SH-SY5Y (cell line): ENCODE results near the gene CIITA.

ENCODE experiments used
- GATA2 ChIP-seq: IDR thresholded peaks from 2 replicates; pipeline ENCODE4 v1.6.1; 2011; ENCODE audit warnings: mild to moderate bottlenecking, low read depth, low read length
- GATA3 ChIP-seq: IDR thresholded peaks from 2 replicates; pipeline ENCODE4 v1.6.1; 2011; ENCODE audit warnings: low read depth, mild to moderate bottlenecking, low read length, moderate library complexity

DNA sequence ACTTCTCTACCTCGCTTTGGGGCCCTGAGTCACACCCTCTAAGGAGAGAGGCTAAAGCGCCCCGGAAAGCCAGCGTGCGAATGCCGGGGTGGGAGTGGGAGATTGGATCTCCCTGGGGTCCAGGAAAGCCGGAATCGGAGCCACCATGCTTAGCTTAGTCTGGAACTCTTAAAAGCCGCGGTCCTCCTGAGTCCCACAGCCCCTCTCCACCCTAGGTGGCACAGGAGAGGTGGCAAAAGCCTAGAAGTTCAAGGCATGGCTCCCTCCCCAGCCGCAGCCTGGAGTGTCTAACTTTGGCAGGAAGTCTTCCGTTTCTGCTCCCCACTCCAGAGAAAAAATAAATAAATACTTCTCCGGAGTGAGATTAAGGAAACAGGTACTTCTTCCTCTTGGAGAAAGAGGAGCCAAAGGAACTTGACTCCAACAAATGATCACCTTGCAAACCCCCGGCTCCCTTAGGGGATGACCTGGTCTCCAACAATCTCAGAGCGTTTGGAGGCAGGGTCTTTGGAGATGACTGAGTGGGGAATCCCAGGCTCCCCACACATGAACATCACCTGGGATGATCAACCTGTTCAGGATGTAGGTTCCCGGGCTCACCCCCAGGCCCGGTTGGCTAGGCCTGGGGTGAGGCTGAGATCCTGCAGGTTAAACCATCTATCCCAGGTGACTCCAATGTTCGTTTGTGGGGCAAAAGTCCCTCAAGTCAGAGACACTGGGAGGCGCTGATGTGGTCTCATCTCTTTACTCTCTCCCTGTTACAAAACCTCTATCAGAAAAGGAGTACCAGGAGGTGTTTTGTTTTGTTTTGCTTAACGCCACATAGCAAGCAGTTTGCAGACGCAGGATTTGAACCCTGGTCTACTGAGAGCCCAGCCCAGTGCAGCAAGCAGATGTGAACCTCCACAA is 2.9 kb downstream of the CIITA start:
- no peak for TF ChIP-seq GATA3
- no peak for TF ChIP-seq GATA2
